Measurements from ENCODE around the gene PODXL2.
A peak's percentile ranks its signal among the peaks of the same experiment; 100 is the strongest.
"Not testable (repeated sequence)": the region's sequence is repeated elsewhere in the genome, so short reads cannot be mapped to it uniquely, and the experiment has no call there.

The PODXL2 gene

GRCh38 chr3:127630811-127631714, 2.1 kb downstream of the PODXL2 start:
- no peak for DNase-seq

- DNase-seq, result no peak
Observed at GRCh38 chr3:127632035-127632820, 3.2 kb downstream of the PODXL2 start.

GRCh38 chr3:127634653-127635052, 5.7 kb downstream of the PODXL2 start:
- no peak for DNase-seq

- no peak for DNase-seq
Observed at GRCh38 chr3:127637546-127637945, 8.6 kb downstream of the PODXL2 start.

GRCh38 chr3:127637971-127638370, 9.0 kb downstream of the PODXL2 start:
- DNase-seq, result no peak

- no peak for DNase-seq
Observed at GRCh38 chr3:127639173-127640041, 10.4 kb downstream of the PODXL2 start.

- no peak for DNase-seq
Observed at GRCh38 chr3:127640042-127640355, 11.0 kb downstream of the PODXL2 start.

- DNase-seq, result no peak
Observed at GRCh38 chr3:127644641-127645370, 15.8 kb downstream of the PODXL2 start.

- no peak for DNase-seq
Observed at GRCh38 chr3:127645371-127646015, 16.5 kb downstream of the PODXL2 start.

GRCh38 chr3:127646501-127647046, 17.6 kb downstream of the PODXL2 start:
- DNase-seq, result no peak

GRCh38 chr3:127647166-127647844, 18.3 kb downstream of the PODXL2 start:
- no peak for DNase-seq

- no peak for DNase-seq
Observed at GRCh38 chr3:127647845-127648204, 18.8 kb downstream of the PODXL2 start.

GRCh38 chr3:127650236-127650635, 21.3 kb downstream of the PODXL2 start:
- DNase-seq, result no peak

- DNase-seq, result no peak
Observed at GRCh38 chr3:127651516-127652172, 22.7 kb downstream of the PODXL2 start.

- peak; percentile 39 for DNase-seq
Observed at GRCh38 chr3:127652246-127652995, 23.4 kb downstream of the PODXL2 start.

- no peak for DNase-seq
Observed at GRCh38 chr3:127654374-127654773, 25.4 kb downstream of the PODXL2 start.

GRCh38 chr3:127654993-127655392, 26.0 kb downstream of the PODXL2 start:
- DNase-seq, result not testable (repeated sequence)

- no peak for DNase-seq
Observed at GRCh38 chr3:127655641-127656040, 26.7 kb downstream of the PODXL2 start.

- no peak for DNase-seq
Observed at GRCh38 chr3:127656906-127657305, 27.9 kb downstream of the PODXL2 start.

- DNase-seq, result no peak
Observed at GRCh38 chr3:127658234-127658633, 29.2 kb downstream of the PODXL2 start.

Measured in stimulated activated CD4-positive, alpha-beta T cell treated with anti-CD3 and anti-CD28 coated beads, Interleukin-4, amount 100 ng/mL, for 24 hours (primary cell).